GM23338 (cell line): ENCODE measurements around the gene TYW1.
"Not testable (repeated sequence)": the region's sequence is repeated elsewhere in the genome, so short reads cannot be mapped to it uniquely, and the experiment has no call there.

Source experiments
- CREB1 ChIP-seq: fragments of 250-450 bp; sonication (Bioruptor Pico); IDR thresholded peaks from 2 replicates; pipeline ENCODE4 v1.5.0; 2020; ENCODE audit warnings: low read depth, mild to moderate bottlenecking, moderate library complexity
- ETS1 ChIP-seq: IDR thresholded peaks from 2 replicates; pipeline ENCODE4 v1.6.1; 2016; ENCODE audit warnings: antibody characterized with exemption
- EZH2 ChIP-seq: fragments of 200-600 bp; sonication (generic); IDR thresholded peaks from one replicate; pipeline ENCODE4 v1.8.0; 2017; ENCODE audit warnings: antibody characterized with exemption, mild to moderate bottlenecking, low read depth; ENCODE audit not compliant: unreplicated experiment
- EZH2phosphoT487 ChIP-seq: fragments of 200-600 bp; sonication (generic); IDR thresholded peaks from one replicate; pipeline ENCODE4 v1.8.1; 2018; ENCODE audit warnings: antibody characterized with exemption; ENCODE audit not compliant: unreplicated experiment
- JUNB ChIP-seq: IDR thresholded peaks from one replicate; pipeline ENCODE4 v1.6.1; 2016; ENCODE audit warnings: antibody characterized with exemption; ENCODE audit not compliant: unreplicated experiment
- NANOG ChIP-seq: IDR thresholded peaks from 2 replicates; pipeline ENCODE4 v1.6.1; 2016; ENCODE audit warnings: antibody characterized with exemption, borderline replicate concordance
- POLR2AphosphoS5 ChIP-seq: IDR thresholded peaks from 2 replicates; pipeline ENCODE4 v1.6.1; 2016; ENCODE audit warnings: antibody characterized with exemption, low read depth
- REST ChIP-seq: IDR thresholded peaks from one replicate; pipeline ENCODE4 v1.6.1; 2018; ENCODE audit warnings: antibody characterized with exemption; ENCODE audit not compliant: unreplicated experiment
- STAT1 ChIP-seq: IDR thresholded peaks from one replicate; pipeline ENCODE4 v1.6.1; 2016; ENCODE audit warnings: antibody characterized with exemption; ENCODE audit not compliant: unreplicated experiment
- ZNF114 ChIP-seq: fragments of 250-450 bp; sonication (Bioruptor Pico); IDR thresholded peaks from 2 replicates; pipeline ENCODE4 v1.5.0; 2020; ENCODE audit warnings: mild to moderate bottlenecking, moderate library complexity
- ZNF331 ChIP-seq: fragments of 250-450 bp; sonication (Bioruptor Pico); IDR thresholded peaks from 2 replicates; pipeline ENCODE4 v1.5.0; 2020; ENCODE audit warnings: low read depth, mild to moderate bottlenecking, moderate library complexity
- TF ChIP-seq, protein P1 (sequence below), 2 experiments: fragments of 200-600 bp in 1 of 2; sonication (generic) in 1 of 2; conservative IDR thresholded peaks; 2 replicates each; pipeline versions ENCODE4 v1.5.1 to v1.6.1; 2016 to 2017; ENCODE audit warnings: antibody characterized with exemption in 2 of 2, low read depth in 2 of 2, mild to moderate bottlenecking in 2 of 2, moderate library complexity in 1 of 2
- TF ChIP-seq, protein P2 (sequence below): fragments of 250-450 bp; sonication (Bioruptor Pico); IDR thresholded peaks from 2 replicates; pipeline ENCODE4 v1.5.0; 2020; ENCODE audit warnings: mild to moderate bottlenecking, moderate library complexity

- TF ChIP-seq POLR2AphosphoS5; CREB1 (CRISPR knock-in tag); EZH2; EZH2phosphoT487; REST; ZNF114 (CRISPR knock-in tag); JUNB; STAT1; ZNF331; NANOG; ETS1: not testable (repeated sequence)
- TF ChIP-seq, protein P1, sequence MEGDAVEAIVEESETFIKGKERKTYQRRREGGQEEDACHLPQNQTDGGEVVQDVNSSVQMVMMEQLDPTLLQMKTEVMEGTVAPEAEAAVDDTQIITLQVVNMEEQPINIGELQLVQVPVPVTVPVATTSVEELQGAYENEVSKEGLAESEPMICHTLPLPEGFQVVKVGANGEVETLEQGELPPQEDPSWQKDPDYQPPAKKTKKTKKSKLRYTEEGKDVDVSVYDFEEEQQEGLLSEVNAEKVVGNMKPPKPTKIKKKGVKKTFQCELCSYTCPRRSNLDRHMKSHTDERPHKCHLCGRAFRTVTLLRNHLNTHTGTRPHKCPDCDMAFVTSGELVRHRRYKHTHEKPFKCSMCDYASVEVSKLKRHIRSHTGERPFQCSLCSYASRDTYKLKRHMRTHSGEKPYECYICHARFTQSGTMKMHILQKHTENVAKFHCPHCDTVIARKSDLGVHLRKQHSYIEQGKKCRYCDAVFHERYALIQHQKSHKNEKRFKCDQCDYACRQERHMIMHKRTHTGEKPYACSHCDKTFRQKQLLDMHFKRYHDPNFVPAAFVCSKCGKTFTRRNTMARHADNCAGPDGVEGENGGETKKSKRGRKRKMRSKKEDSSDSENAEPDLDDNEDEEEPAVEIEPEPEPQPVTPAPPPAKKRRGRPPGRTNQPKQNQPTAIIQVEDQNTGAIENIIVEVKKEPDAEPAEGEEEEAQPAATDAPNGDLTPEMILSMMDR (conservative IDR thresholded peaks at IDR 0.05; ENCODE audit: low read depth in 2 of 2): not testable (repeated sequence)
- TF ChIP-seq, protein P2, sequence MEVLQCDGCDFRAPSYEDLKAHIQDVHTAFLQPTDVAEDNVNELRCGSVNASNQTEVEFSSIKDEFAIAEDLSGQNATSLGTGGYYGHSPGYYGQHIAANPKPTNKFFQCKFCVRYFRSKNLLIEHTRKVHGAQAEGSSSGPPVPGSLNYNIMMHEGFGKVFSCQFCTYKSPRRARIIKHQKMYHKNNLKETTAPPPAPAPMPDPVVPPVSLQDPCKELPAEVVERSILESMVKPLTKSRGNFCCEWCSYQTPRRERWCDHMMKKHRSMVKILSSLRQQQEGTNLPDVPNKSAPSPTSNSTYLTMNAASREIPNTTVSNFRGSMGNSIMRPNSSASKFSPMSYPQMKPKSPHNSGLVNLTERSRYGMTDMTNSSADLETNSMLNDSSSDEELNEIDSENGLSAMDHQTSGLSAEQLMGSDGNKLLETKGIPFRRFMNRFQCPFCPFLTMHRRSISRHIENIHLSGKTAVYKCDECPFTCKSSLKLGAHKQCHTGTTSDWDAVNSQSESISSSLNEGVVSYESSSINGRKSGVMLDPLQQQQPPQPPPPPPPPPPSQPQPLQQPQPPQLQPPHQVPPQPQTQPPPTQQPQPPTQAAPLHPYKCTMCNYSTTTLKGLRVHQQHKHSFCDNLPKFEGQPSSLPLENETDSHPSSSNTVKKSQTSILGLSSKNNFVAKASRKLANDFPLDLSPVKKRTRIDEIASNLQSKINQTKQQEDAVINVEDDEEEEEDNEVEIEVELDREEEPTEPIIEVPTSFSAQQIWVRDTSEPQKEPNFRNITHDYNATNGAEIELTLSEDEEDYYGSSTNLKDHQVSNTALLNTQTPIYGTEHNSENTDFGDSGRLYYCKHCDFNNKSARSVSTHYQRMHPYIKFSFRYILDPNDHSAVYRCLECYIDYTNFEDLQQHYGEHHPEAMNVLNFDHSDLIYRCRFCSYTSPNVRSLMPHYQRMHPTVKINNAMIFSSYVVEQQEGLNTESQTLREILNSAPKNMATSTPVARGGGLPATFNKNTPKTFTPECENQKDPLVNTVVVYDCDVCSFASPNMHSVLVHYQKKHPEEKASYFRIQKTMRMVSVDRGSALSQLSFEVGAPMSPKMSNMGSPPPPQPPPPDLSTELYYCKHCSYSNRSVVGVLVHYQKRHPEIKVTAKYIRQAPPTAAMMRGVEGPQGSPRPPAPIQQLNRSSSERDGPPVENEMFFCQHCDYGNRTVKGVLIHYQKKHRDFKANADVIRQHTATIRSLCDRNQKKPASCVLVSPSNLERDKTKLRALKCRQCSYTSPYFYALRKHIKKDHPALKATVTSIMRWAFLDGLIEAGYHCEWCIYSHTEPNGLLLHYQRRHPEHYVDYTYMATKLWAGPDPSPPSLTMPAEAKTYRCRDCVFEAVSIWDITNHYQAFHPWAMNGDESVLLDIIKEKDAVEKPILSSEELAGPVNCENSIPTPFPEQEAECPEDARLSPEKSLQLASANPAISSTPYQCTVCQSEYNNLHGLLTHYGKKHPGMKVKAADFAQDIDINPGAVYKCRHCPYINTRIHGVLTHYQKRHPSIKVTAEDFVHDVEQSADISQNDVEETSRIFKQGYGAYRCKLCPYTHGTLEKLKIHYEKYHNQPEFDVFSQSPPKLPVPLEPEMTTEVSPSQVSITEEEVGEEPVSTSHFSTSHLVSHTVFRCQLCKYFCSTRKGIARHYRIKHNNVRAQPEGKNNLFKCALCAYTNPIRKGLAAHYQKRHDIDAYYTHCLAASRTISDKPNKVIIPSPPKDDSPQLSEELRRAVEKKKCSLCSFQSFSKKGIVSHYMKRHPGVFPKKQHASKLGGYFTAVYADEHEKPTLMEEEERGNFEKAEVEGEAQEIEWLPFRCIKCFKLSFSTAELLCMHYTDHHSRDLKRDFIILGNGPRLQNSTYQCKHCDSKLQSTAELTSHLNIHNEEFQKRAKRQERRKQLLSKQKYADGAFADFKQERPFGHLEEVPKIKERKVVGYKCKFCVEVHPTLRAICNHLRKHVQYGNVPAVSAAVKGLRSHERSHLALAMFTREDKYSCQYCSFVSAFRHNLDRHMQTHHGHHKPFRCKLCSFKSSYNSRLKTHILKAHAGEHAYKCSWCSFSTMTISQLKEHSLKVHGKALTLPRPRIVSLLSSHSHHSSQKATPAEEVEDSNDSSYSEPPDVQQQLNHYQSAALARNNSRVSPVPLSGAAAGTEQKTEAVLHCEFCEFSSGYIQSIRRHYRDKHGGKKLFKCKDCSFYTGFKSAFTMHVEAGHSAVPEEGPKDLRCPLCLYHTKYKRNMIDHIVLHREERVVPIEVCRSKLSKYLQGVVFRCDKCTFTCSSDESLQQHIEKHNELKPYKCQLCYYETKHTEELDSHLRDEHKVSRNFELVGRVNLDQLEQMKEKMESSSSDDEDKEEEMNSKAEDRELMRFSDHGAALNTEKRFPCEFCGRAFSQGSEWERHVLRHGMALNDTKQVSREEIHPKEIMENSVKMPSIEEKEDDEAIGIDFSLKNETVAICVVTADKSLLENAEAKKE (CRISPR knock-in tag): not testable (repeated sequence)
Observed at GRCh38 chr7:67141001-67141400, 144.4 kb downstream of the TYW1 start.
